ENCODE results near the gene PEX13.

DNA sequence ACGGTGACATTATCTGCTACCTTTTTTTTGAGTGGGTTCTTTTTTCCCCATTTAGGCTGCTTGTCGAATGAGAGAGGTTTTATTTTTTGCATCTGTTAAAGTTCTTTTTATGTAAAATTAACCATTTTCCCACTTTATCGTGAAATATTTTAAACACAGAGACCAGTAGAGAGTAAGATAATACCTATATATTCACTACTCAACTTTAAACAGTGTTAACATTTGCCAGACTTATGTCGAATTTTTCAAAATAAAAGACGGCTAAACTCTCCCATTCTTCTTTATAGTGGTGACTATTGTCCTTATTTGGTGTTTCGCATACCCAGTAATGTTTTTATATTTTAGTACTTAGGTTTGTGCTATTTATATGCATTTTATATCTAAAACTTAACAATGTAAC, 1.3 kb downstream of the PEX13 start:
- TF ChIP-seq POLR2AphosphoS5 (IDR thresholded peaks at IDR 0.05; ENCODE audit: insufficient read depth, low read depth, low read length) (no peak), CTCF (IDR thresholded peaks at IDR 0.05; ENCODE audit: extremely low read depth in 1 of 2, insufficient read depth in 1 of 2, low read depth in 1 of 2, low read length in 2 of 2) (no peak), POLR2A (IDR thresholded peaks at IDR 0.05; ENCODE audit: low read depth, low read length) (no peak), EZH2 (IDR thresholded peaks at IDR 0.05; ENCODE audit: borderline replicate concordance, low read depth, low read length, severe bottlenecking) (no peak), MAX (IDR thresholded peaks at IDR 0.05; ENCODE audit: insufficient read depth, insufficient read length) (no peak), MYC (IDR thresholded peaks at IDR 0.05; ENCODE audit: low read depth, low read length) (no peak), JUN (IDR thresholded peaks at IDR 0.05; ENCODE audit: borderline replicate concordance, insufficient read depth, insufficient read length, low read depth) (no peak), GATA2 (IDR thresholded peaks at IDR 0.05; ENCODE audit: insufficient read depth, insufficient read length, low read depth, low read length) (no peak), FOS (IDR thresholded peaks at IDR 0.05; ENCODE audit: borderline replicate concordance, insufficient read depth, low read length) (no peak)
